Upper lobe of left lung (tissue), 6 donors: Measurements from ENCODE around the gene TRMO. TPM values are rescaled to one million over a fixed set of nuclear protein-coding genes. Genes with fewer than 3 reads are reported as not detected.

ENCODE experiments used
- ATAC-seq, 2 donors: fragments of 200-7000 bp; cut with Tn5 transposase; one replicate each; pipeline ENCODE4 v1.9.1; 2022; ENCODE audit warnings: mild to moderate bottlenecking in 2 of 2, moderate library complexity in 2 of 2; ENCODE audit not compliant: low FRiP score in 2 of 2
- DNase-seq, 2 donors: peaks; one replicate each; pipeline ENCODE4 v3.0.0-alpha.2; 2019 to 2020
- H3K27ac ChIP-seq, 4 donors: fragments of 200-600 bp; sonication (generic); one replicate each; pipeline ENCODE4 v1.5.1; 2016 to 2019
- H3K27me3 ChIP-seq, 4 donors: fragments of 200-600 bp; sonication (generic); one replicate each; pipeline ENCODE4 v1.5.1; 2017 to 2019
- H3K36me3 ChIP-seq, 4 donors: fragments of 200-600 bp; sonication (generic); one replicate each; pipeline ENCODE4 v1.5.1; 2016 to 2019
- H3K4me1 ChIP-seq, 4 donors: fragments of 200-600 bp; sonication (generic); one replicate each; pipeline ENCODE4 v1.5.1; 2018 to 2019
- H3K4me3 ChIP-seq, 4 donors: fragments of 200-600 bp; sonication (generic); one replicate each; pipeline ENCODE4 v1.5.1; 2017 to 2019; ENCODE audit warnings: mild to moderate bottlenecking in 2 of 4, moderate library complexity in 1 of 4
- H3K9me3 ChIP-seq, 4 donors: fragments of 200-600 bp; sonication (generic); one replicate each; pipeline ENCODE4 v1.5.1; 2018 to 2019
- EP300 ChIP-seq, 4 donors: sonication (generic); formaldehyde crosslinking; IDR thresholded peaks; one replicate each; pipeline ENCODE4 v1.5.1; 2017; ENCODE audit warnings: antibody characterized with exemption in 4 of 4, control low read depth in 2 of 4
- POLR2A ChIP-seq, 4 donors: fragments of 450-650 bp; IDR thresholded peaks; one replicate each; pipeline ENCODE4 v1.5.1; 2016 to 2017; ENCODE audit warnings: antibody characterized with exemption in 4 of 4, mild to moderate bottlenecking in 2 of 4
- POLR2AphosphoS5 ChIP-seq, 2 donors: sonication (generic); formaldehyde crosslinking; IDR thresholded peaks; one replicate each; pipeline ENCODE4 v1.5.1; 2017; ENCODE audit warnings: antibody characterized with exemption in 2 of 2
- WGBS, 2 donors: methylation state at CpG; one replicate each; pipeline ENCODE4 v1.1.5; 2017 to 2018; 5-methylcytosine and 5-hydroxymethylcytosine counted together
- total RNA-seq, 6 donors: library from RNA; depleted of rRNA in 4 of 6; stranded (reverse); fragments of >200 nt in 4 of 6; gene quantifications; one replicate each; pipeline versions ENCODE4 v1.1.0 to v1.2.1, GENCODE V29; 2016 to 2021
- TF ChIP-seq, protein P1 (sequence below), 6 experiments: fragments of 450-650 bp in 4 of 6; fragments of 200-600 bp in 2 of 6; sonication (generic) in 2 of 6; IDR thresholded peaks; one replicate each; pipeline ENCODE4 v1.5.1; 2016 to 2019; ENCODE audit warnings: antibody characterized with exemption in 6 of 6
- donor health status: DM: no; HTN: no; CAD: no; lungs with moderate emphysema.
- donor health status: DM: no; HTN: yes; CAD: no; lungs with severe emphysema.

TRMO gene
- total RNA-seq, 6 donors from 2014 or later, result 18.1 to 68.1 (median 37.7) TPM

- no peak for TF ChIP-seq POLR2A (IDR thresholded peaks at IDR 0.05)
- TF ChIP-seq POLR2AphosphoS5 (IDR thresholded peaks at IDR 0.05), result no peak
- TF ChIP-seq, protein P1, sequence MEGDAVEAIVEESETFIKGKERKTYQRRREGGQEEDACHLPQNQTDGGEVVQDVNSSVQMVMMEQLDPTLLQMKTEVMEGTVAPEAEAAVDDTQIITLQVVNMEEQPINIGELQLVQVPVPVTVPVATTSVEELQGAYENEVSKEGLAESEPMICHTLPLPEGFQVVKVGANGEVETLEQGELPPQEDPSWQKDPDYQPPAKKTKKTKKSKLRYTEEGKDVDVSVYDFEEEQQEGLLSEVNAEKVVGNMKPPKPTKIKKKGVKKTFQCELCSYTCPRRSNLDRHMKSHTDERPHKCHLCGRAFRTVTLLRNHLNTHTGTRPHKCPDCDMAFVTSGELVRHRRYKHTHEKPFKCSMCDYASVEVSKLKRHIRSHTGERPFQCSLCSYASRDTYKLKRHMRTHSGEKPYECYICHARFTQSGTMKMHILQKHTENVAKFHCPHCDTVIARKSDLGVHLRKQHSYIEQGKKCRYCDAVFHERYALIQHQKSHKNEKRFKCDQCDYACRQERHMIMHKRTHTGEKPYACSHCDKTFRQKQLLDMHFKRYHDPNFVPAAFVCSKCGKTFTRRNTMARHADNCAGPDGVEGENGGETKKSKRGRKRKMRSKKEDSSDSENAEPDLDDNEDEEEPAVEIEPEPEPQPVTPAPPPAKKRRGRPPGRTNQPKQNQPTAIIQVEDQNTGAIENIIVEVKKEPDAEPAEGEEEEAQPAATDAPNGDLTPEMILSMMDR (IDR thresholded peaks at IDR 0.05), result no peak
- no peak for TF ChIP-seq EP300 (IDR thresholded peaks at IDR 0.05)
- no peak for DNase-seq
- no peak for ATAC-seq
- Histone ChIP-seq H3K4me1 (no peaks in the 10 kb centered on the region), H3K9me3 (no peaks in the 10 kb centered on the region), H3K27ac (no peak overlapping the region), H3K36me3 (no peaks in the 10 kb centered on the region), H3K27me3 (no peaks in the 10 kb centered on the region), H3K4me3 (no peak overlapping the region)
- WGBS, 2 donors, result 79 to 91% methylated on average over 3 of the region's 3 CpGs
Observed at GRCh38 chr9:97944612-97945011, 22.3 kb upstream of the TRMO start.

DNA sequence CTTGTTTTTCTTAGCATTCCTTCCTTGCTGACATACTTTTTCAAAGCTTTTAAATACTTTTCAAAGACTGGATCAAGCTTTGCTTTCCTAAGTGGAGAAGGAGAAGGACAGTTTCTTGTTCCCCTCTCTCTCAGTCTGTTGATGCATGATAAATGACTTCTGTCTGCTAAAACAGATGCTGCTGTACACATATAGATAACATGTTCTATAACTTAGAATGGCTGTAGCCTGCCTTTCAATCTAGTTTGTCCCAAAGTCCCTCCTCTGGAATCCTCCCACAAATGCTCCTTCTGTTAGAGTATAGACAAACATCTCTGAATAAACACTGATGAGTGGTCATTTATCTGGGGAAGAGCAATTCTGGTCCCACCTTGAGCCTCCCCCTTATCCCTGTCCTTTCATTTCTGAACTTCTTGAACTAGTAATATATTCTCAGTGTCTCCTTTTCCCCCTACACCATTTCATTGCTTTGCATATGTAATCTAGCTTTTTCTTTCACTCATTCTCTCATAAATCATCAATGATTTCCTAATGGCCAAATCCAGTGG lies 21.1 kb upstream of the TRMO start:
- Histone ChIP-seq H3K4me1 (no peaks in the 10 kb centered on the region), H3K27ac (no peak overlapping the region), H3K27me3 (no peaks in the 10 kb centered on the region), H3K9me3 (no peaks in the 10 kb centered on the region), H3K4me3 (no peak overlapping the region), H3K36me3 (no peaks in the 10 kb centered on the region)
- TF ChIP-seq EP300 (IDR thresholded peaks at IDR 0.05), result no peak
- TF ChIP-seq, protein P1 (IDR thresholded peaks at IDR 0.05), result no peak
- TF ChIP-seq POLR2A (IDR thresholded peaks at IDR 0.05), result no peak
- TF ChIP-seq POLR2AphosphoS5 (IDR thresholded peaks at IDR 0.05), result no peak
- no peak for ATAC-seq
- DNase-seq, result no peak

DNA sequence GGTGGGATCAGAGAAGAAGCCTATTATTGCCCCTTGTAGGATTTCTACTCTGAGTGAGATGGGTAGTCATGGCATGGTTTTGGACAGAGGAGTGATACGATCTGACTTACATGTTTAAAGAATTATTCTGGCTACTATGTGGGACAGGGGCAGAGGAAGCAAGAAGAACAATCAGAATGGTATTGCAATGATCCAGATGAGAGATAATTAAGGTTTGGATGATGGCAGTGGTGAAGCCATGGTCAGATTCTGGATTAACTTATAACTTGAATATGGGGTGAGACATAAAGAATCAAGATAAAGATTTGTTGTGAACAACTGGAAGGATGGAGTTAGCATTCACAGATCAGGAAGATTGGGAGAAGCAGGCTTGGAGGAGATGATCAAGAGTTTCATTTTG lies 19.0 kb upstream of the TRMO start:
- 75 to 88% methylated on average over 1 of the region's 1 CpG for WGBS, 2 donors
- no peak overlapping the region for H3K27ac ChIP-seq
- no peaks in the 10 kb centered on the region for H3K9me3 ChIP-seq
- no peaks in the 10 kb centered on the region for H3K36me3 ChIP-seq
- H3K27me3 ChIP-seq, result no peaks in the 10 kb centered on the region
- H3K4me1 ChIP-seq, result no peaks in the 10 kb centered on the region
- no peak for ATAC-seq
- H3K4me3 ChIP-seq, result no peak overlapping the region
- DNase-seq, result no peak
- no peak for TF ChIP-seq EP300 (IDR thresholded peaks at IDR 0.05)
- no peak for TF ChIP-seq POLR2A (IDR thresholded peaks at IDR 0.05)
- TF ChIP-seq, protein P1 (IDR thresholded peaks at IDR 0.05), result no peak
- no peak for TF ChIP-seq POLR2AphosphoS5 (IDR thresholded peaks at IDR 0.05)

- no peaks in the 10 kb centered on the region for H3K9me3 ChIP-seq
- H3K27me3 ChIP-seq, result no peaks in the 10 kb centered on the region
- H3K36me3 ChIP-seq, result no peaks in the 10 kb centered on the region
- 87 to 92% methylated on average over 3 of the region's 3 CpGs for WGBS, 2 donors
- no peak overlapping the region for H3K4me3 ChIP-seq
- no peaks in the 10 kb centered on the region for H3K4me1 ChIP-seq
- no peak for DNase-seq
- no peak overlapping the region for H3K27ac ChIP-seq
- no peak for ATAC-seq
- TF ChIP-seq POLR2A (IDR thresholded peaks at IDR 0.05), result no peak
- no peak for TF ChIP-seq POLR2AphosphoS5 (IDR thresholded peaks at IDR 0.05)
- no peak for TF ChIP-seq EP300 (IDR thresholded peaks at IDR 0.05)
- TF ChIP-seq, protein P1 (IDR thresholded peaks at IDR 0.05), result no peak
Observed at GRCh38 chr9:97940741-97941140, 18.4 kb upstream of the TRMO start.

- H3K4me1 ChIP-seq, result no peaks in the 10 kb centered on the region
- no peaks in the 10 kb centered on the region for H3K27me3 ChIP-seq
- no peak overlapping the region for H3K4me3 ChIP-seq
- DNase-seq (no peak), ATAC-seq (no peak)
- TF ChIP-seq POLR2AphosphoS5 (IDR thresholded peaks at IDR 0.05) (no peak), POLR2A (IDR thresholded peaks at IDR 0.05) (no peak), EP300 (IDR thresholded peaks at IDR 0.05) (no peak)
- TF ChIP-seq, protein P1 (IDR thresholded peaks at IDR 0.05), result no peak
- no peak overlapping the region for H3K27ac ChIP-seq
- H3K9me3 ChIP-seq, result no peaks in the 10 kb centered on the region
- H3K36me3 ChIP-seq, result no peaks in the 10 kb centered on the region
Observed at GRCh38 chr9:97940233-97940632, 17.9 kb upstream of the TRMO start.
